ENCODE measurements around the gene INPP4A. TPM values are rescaled to one million over a fixed set of nuclear protein-coding genes. Genes with fewer than 3 reads are reported as not detected.

The INPP4A gene
- total RNA-seq (2016; rRNA removed; fragmentation: Illumina TruSeq; extraction: Trizol) (7.9 and 10.9 TPM in 2 replicates), polyA plus RNA-seq (2011; rRNA removed) (10.1 and 14.2 TPM in 2 replicates), polyA minus RNA-seq (2011; rRNA and poly(A)+ RNA removed; ENCODE audit: low replicate concordance) (53.3 and 60.1 TPM in 2 replicates), Bru-seq, nascent RNA (percentile 62 among the genes with signal in this experiment), BruChase-seq, experiment 1, labeled RNA remaining after a 6-hour chase (percentile 67 among the genes with signal in this experiment), BruChase-seq, experiment 2, labeled RNA remaining after a 2-hour chase (percentile 71 among the genes with signal in this experiment)
- 1.4 and 2.1 TPM in 2 replicates for total RNA-seq (2016; cell fraction: cytosol; rRNA removed; fragmentation: Illumina TruSeq; extraction: Trizol; ENCODE audit: low read depth)
- 7.9 and 10.3 TPM in 2 replicates for total RNA-seq (2016; cell fraction: insoluble cytoplasmic fraction; rRNA removed; fragmentation: Illumina TruSeq; extraction: Trizol)
- total RNA-seq (2016; cell fraction: membrane; rRNA removed; fragmentation: Illumina TruSeq; extraction: Trizol) = 5.0 and 5.2 TPM in 2 replicates
- 15.4 and 17.5 TPM in 2 replicates for total RNA-seq (2016; cell fraction: nucleus; rRNA removed; fragmentation: Illumina TruSeq; extraction: Trizol)
- 6.9 and 8.5 TPM in 2 replicates for polyA plus RNA-seq (2011; cell fraction: cytosol; rRNA removed)
- 48.2 and 51.5 TPM in 2 replicates for polyA plus RNA-seq (2011; cell fraction: nucleus; rRNA removed)
- 7.2 and 8.8 TPM in 2 replicates for polyA plus RNA-seq (2012)
- polyA plus RNA-seq (2016; cell fraction: cytosol; fragmentation: Illumina TruSeq; extraction: Trizol; ENCODE audit: low read depth) = 0.58 and 0.63 TPM in 2 replicates
- 4.8 and 5.7 TPM in 2 replicates for polyA plus RNA-seq (2016; cell fraction: insoluble cytoplasmic fraction; fragmentation: Illumina TruSeq; extraction: Trizol; ENCODE audit: low read depth)
- 1.7 and 1.9 TPM in 2 replicates for polyA plus RNA-seq (2016; cell fraction: membrane; fragmentation: Illumina TruSeq; extraction: Trizol; ENCODE audit: low read depth)
- 13.1 and 16.7 TPM in 2 replicates for polyA plus RNA-seq (2016; cell fraction: nucleus; fragmentation: Illumina TruSeq; extraction: Trizol; ENCODE audit: insufficient read depth, low read depth)
- 8.1 and 11.8 TPM in 2 replicates for polyA minus RNA-seq (2011; cell fraction: cytosol; rRNA and poly(A)+ RNA removed)
- polyA minus RNA-seq (2011; cell fraction: nucleus; rRNA and poly(A)+ RNA removed) = 56.7 and 68.1 TPM in 2 replicates
- long read RNA-seq, experiment 1, partial matches to known transcripts = 0 of 2 reads
- long read RNA-seq, experiment 1, other reads (novel, unspliced or antisense) = 2 of 2 reads
- long read RNA-seq, experiment 2, partial matches to known transcripts = 4 of 19 reads
- long read RNA-seq, experiment 2, other reads (novel, unspliced or antisense) = 15 of 19 reads

- peaks cover 40% of the 10 kb centered on the region for H3K4me1 ChIP-seq (ENCODE audit: insufficient read depth, low read length)
- intact Hi-C loops (cut with micrococcal nuclease; ENCODE audit: unreplicated experiment) (loop anchor here (5.0 to 10.0 kb wide), 2 partner anchors 43 to 160 kb away; partner anchors contain the start of genes COA5 and UNC50), in situ Hi-C loops (cut with HindIII; ENCODE audit: extremely low pct_ligation_motif_present, low pct_unique_long_range_greater_than_20kb) (no loop called here)
- whole genome bisulfite sequencing (ENCODE audit: low lambda C conversion rate) = 0% methylated on average over 27 of the region's 75 CpGs
- no peaks in the 10 kb centered on the region for H3K36me3 ChIP-seq (replicated peaks in 1 of 2; ENCODE audit: control insufficient read depth in 1 of 2, insufficient read depth in 2 of 2, low read length in 2 of 2)
- peak within 1 kb of the TSS; percentile 34 for H3K27ac ChIP-seq (ENCODE audit: extremely low read length, insufficient read depth, low read length)
- peak within 1 kb of the TSS; percentile 81 to 98 (median 85) for H3K4me3 ChIP-seq (replicated peaks in 1 of 3; ENCODE audit: insufficient read depth in 1 of 3, low read depth in 2 of 3, low read length in 3 of 3)
- CTCF ChIA-PET (ENCODE audit: low intra/inter-chr PET ratio, low total read pairs) = no interaction called here
- DNase-seq (ENCODE audit: low spot score) (peak; percentile 66), ATAC-seq (peak; percentile 89), FAIRE-seq (no peak)
- no peaks in the 10 kb centered on the region for H3K9me3 ChIP-seq (ENCODE audit: low read length)
- H2AFZ ChIP-seq (ENCODE audit: low read length) = peak within 1 kb of the TSS; percentile 95
- POLR2A ChIA-PET = no interaction called here
- H3K9ac ChIP-seq (ENCODE audit: insufficient read depth, low read depth, low read length) = peak within 1 kb of the TSS; percentile 80
- H3K4me2 ChIP-seq (ENCODE audit: low read depth, low read length) = peak within 1 kb of the TSS; percentile 98
- peaks cover 30% of the 10 kb centered on the region for H3K79me2 ChIP-seq (ENCODE audit: insufficient read depth, low read length)
- no peaks in the 10 kb centered on the region; a peak in 1 of 5 replicates for H3K27me3 ChIP-seq (ENCODE audit: control insufficient read depth in 1 of 2, insufficient read depth in 2 of 2, low read length in 2 of 2)
- no TSS peak for BruUV-seq (replicated peaks)
- peaks cover 11% of the 10 kb centered on the region for H4K20me1 ChIP-seq (ENCODE audit: insufficient read depth, low read length)
- TF ChIP-seq ZNF331 (CRISPR knock-in tag; IDR thresholded peaks at IDR 0.05) (0 out of 2 replicates have a peak, but pooled peaks have one; percentile 13), TRAFD1 (CRISPR knock-in tag; IDR thresholded peaks at IDR 0.05; ENCODE audit: borderline replicate concordance) (no peak), PHF8 (CRISPR knock-in tag; IDR thresholded peaks at IDR 0.05) (peak; percentile 64), ATF2 (CRISPR knock-in tag; IDR thresholded peaks at IDR 0.05) (0 out of 2 replicates have a peak, but pooled peaks have one; percentile 33), ZNF253 (CRISPR knock-in tag; IDR thresholded peaks at IDR 0.05; ENCODE audit: borderline replicate concordance) (no peak), MBD4 (IDR thresholded peaks at IDR 0.05; ENCODE audit: borderline replicate concordance, low read length) (no peak), TMF1 (CRISPR knock-in tag; IDR thresholded peaks at IDR 0.05; ENCODE audit: low read depth) (no peak), ZNF687 (CRISPR knock-in tag; IDR thresholded peaks at IDR 0.05) (peak; percentile 65), ZSCAN20 (CRISPR knock-in tag; IDR thresholded peaks at IDR 0.05; ENCODE audit: borderline replicate concordance) (no peak)
Measured at GRCh38 chr2:98444436-98445176, at the start of gene INPP4A. TSS of gene INPP4A (plus strand) at chr2:98444858. CDS start at chr2:98520049, 75,191 bp downstream.
